Measurements from ENCODE around the gene LAMP2.

LAMP2 gene

GRCh38 chrX:120456973-120457372 is 12.1 kb downstream of the LAMP2 start:
- DNase-seq (ENCODE audit: low spot score): no peak

- DNase-seq (ENCODE audit: low spot score): no peak
These were observed 15.1 kb downstream of the LAMP2 start for GRCh38 chrX:120453985-120454384.

GRCh38 chrX:120452131-120452530 is 17.0 kb downstream of the LAMP2 start:
- peak; percentile 26 for DNase-seq (ENCODE audit: low spot score)

GRCh38 chrX:120450163-120450562 is 18.9 kb downstream of the LAMP2 start:
- peak; percentile 6 for DNase-seq (ENCODE audit: low spot score)

- DNase-seq (ENCODE audit: low spot score): no peak
These were observed 22.6 kb downstream of the LAMP2 start for GRCh38 chrX:120446498-120446897.

- DNase-seq (ENCODE audit: low spot score): no peak
These were observed 29.2 kb downstream of the LAMP2 start for GRCh38 chrX:120439921-120440320.

- no peak for DNase-seq (ENCODE audit: low spot score)
These were observed 39.1 kb downstream of the LAMP2 start for GRCh38 chrX:120429776-120430540.

GRCh38 chrX:120428309-120428708 is 40.8 kb downstream of the LAMP2 start:
- DNase-seq (ENCODE audit: low spot score): no peak

GRCh38 chrX:120426599-120426998 is 42.5 kb downstream of the LAMP2 start:
- DNase-seq (ENCODE audit: low spot score): no peak

- no peak for DNase-seq (ENCODE audit: low spot score)
These were observed 49.6 kb downstream of the LAMP2 start for GRCh38 chrX:120419463-120419862.

GRCh38 chrX:120408168-120408567 is 60.9 kb downstream of the LAMP2 start:
- DNase-seq (ENCODE audit: low spot score): no peak

- DNase-seq (ENCODE audit: low spot score): no peak
These were observed 62.5 kb downstream of the LAMP2 start for GRCh38 chrX:120406638-120407037.

GRCh38 chrX:120402369-120402768 is 66.7 kb downstream of the LAMP2 start:
- no peak for DNase-seq (ENCODE audit: low spot score)

GRCh38 chrX:120401301-120401700 is 67.8 kb downstream of the LAMP2 start:
- DNase-seq (ENCODE audit: low spot score): peak; percentile 4

GRCh38 chrX:120380699-120381098 is 88.4 kb downstream of the LAMP2 start:
- peak; percentile 19 for DNase-seq (ENCODE audit: low spot score)

- no peak for DNase-seq (ENCODE audit: low spot score)
These were observed 89.0 kb downstream of the LAMP2 start for GRCh38 chrX:120379937-120380681.

- DNase-seq (ENCODE audit: low spot score): no peak
These were observed 90.5 kb downstream of the LAMP2 start for GRCh38 chrX:120378570-120378969.
